GM10248 (cell line): Measurements from ENCODE around the gene LRSAM1.

ENCODE experiments used
- CTCF ChIA-PET: fragments of 300-600 bp; sonication (Branson Sonifier 250); formaldehyde crosslinking; extraction: SDS; loops from one replicate; lab custom pipeline; 2021; ENCODE audit warnings: antibody characterized with exemption; lab: Yijun Ruan, JAX
- POLR2A ChIA-PET: fragments of 350-650 bp; sonication (Branson Sonifier 250); formaldehyde crosslinking; extraction: SDS; loops from one replicate; lab custom pipeline; 2020; ENCODE audit warnings: antibody characterized with exemption; lab: Yijun Ruan, JAX
- DNase-seq: peaks from one replicate; pipeline ENCODE4 v3.0.0; 2012; ENCODE audit errors: extremely low spot score
- CTCF ChIP-seq: IDR thresholded peaks from 2 replicates; pipeline ENCODE4 v1.5.1; 2012; ENCODE audit warnings: mild to moderate bottlenecking, low read depth; ENCODE audit errors: extremely low read depth, missing control alignments, control extremely low read depth

LRSAM1 gene

GRCh38 chr9:127451858-127452656 is 747 bp downstream of the LRSAM1 start:
- ChIA-PET POLR2A (interaction anchor here (0.7 to 2.8 kb wide), 15 partner anchors 9 to 319 kb away, joined by 3 to 22 read pairs (median 4); partner anchors contain the start of genes SLC2A8 and ZNF79), CTCF (interaction anchor here (2.8 kb wide), 1 partner anchor 10 kb away, joined by 7 read pairs; no protein-coding TSS in a partner anchor)
- no peak for TF ChIP-seq CTCF
- peak; percentile 61 for DNase-seq

GRCh38 chr9:127452691-127453090 is 1.4 kb downstream of the LRSAM1 start:
- DNase-seq = no peak
- POLR2A ChIA-PET = no interaction called here
- TF ChIP-seq CTCF = no peak
- CTCF ChIA-PET = interaction anchor here (2.8 kb wide), 1 partner anchor 9 kb away, joined by 7 read pairs; no protein-coding TSS in a partner anchor

GRCh38 chr9:127455324-127455992 is 4.1 kb downstream of the LRSAM1 start:
- ChIA-PET CTCF (interaction anchor here (0.8 to 1.8 kb wide), 12 partner anchors 8 to 515 kb away, joined by 3 to 4 read pairs (median 3); no protein-coding TSS in a partner anchor), POLR2A (interaction anchor here (0.7 kb wide), 1 partner anchor 832 kb away, joined by 11 read pairs; no protein-coding TSS in a partner anchor)
- peak; percentile 55 for TF ChIP-seq CTCF
- no peak for DNase-seq

GRCh38 chr9:127457191-127457878 is 6.0 kb downstream of the LRSAM1 start:
- POLR2A ChIA-PET = no interaction called here
- CTCF ChIA-PET = no interaction called here
- no peak for TF ChIP-seq CTCF
- DNase-seq = no peak

- TF ChIP-seq CTCF = no peak
- DNase-seq = no peak
Measured at GRCh38 chr9:127458921-127459320, 7.6 kb downstream of the LRSAM1 start.

GRCh38 chr9:127463382-127463781 is 12.1 kb downstream of the LRSAM1 start:
- no peak for TF ChIP-seq CTCF
- POLR2A ChIA-PET = interaction anchor here (1.2 kb wide), 1 partner anchor 13 kb away, joined by 3 read pairs; no protein-coding TSS in a partner anchor
- no peak for DNase-seq
- CTCF ChIA-PET = interaction anchor here (0.6 to 1.0 kb wide), 2 partner anchors 8 to 125 kb away, joined by 3 to 4 read pairs; no protein-coding TSS in a partner anchor

More at GRCh38 chr9:127458921-127459320, 7.6 kb downstream of the LRSAM1 start:
- ChIA-PET CTCF (no interaction called here), POLR2A (no interaction called here)
